GM18907 (cell line): ENCODE results near the gene USH2A.
"Not testable (repeated sequence)": the region's sequence is repeated elsewhere in the genome, so short reads cannot be mapped to it uniquely, and the experiment has no call there.

Experiments used
- ATAC-seq: cut with Tn5 transposase; IDR thresholded peaks from one replicate; pipeline ENCODE4 v1.9.1; 2021; ENCODE audit warnings: mild to moderate bottlenecking, moderate library complexity; ENCODE audit not compliant: unreplicated experiment

Gene USH2A

GRCh38 chr1:216205176-216205575 lies 218.1 kb downstream of the USH2A start:
- ATAC-seq: no peak

- no peak for ATAC-seq
Observed at GRCh38 chr1:216201946-216202345, 221.3 kb downstream of the USH2A start.

- ATAC-seq: no peak
Observed at GRCh38 chr1:216200941-216201340, 222.3 kb downstream of the USH2A start.

GRCh38 chr1:216194721-216195120 lies 228.5 kb downstream of the USH2A start:
- ATAC-seq: no peak

GRCh38 chr1:216193839-216194443 lies 229.3 kb downstream of the USH2A start:
- peak; percentile 62 for ATAC-seq

GRCh38 chr1:216190438-216190837 lies 232.8 kb downstream of the USH2A start:
- ATAC-seq: no peak

GRCh38 chr1:216186816-216187215 lies 236.4 kb downstream of the USH2A start:
- ATAC-seq: no peak

- ATAC-seq: no peak
Observed at GRCh38 chr1:216186141-216186540, 237.1 kb downstream of the USH2A start.

GRCh38 chr1:216184126-216184680 lies 239.0 kb downstream of the USH2A start:
- no peak for ATAC-seq

GRCh38 chr1:216183454-216183853 lies 239.8 kb downstream of the USH2A start:
- no peak for ATAC-seq

- ATAC-seq: no peak
Observed at GRCh38 chr1:216183007-216183406, 240.2 kb downstream of the USH2A start.

GRCh38 chr1:216181590-216181989 lies 241.7 kb downstream of the USH2A start:
- ATAC-seq: no peak

- ATAC-seq: no peak
Observed at GRCh38 chr1:216178281-216178680, 245.0 kb downstream of the USH2A start.

- ATAC-seq: no peak
Observed at GRCh38 chr1:216176970-216177369, 246.3 kb downstream of the USH2A start.

GRCh38 chr1:216175714-216176113 lies 247.5 kb downstream of the USH2A start:
- no peak for ATAC-seq

GRCh38 chr1:216173376-216173995 lies 249.8 kb downstream of the USH2A start:
- ATAC-seq: no peak

GRCh38 chr1:216169351-216169750 lies 253.9 kb downstream of the USH2A start:
- no peak for ATAC-seq

GRCh38 chr1:216168546-216168945 lies 254.7 kb downstream of the USH2A start:
- ATAC-seq: no peak

- ATAC-seq: no peak
Observed at GRCh38 chr1:216154063-216154462, 269.2 kb downstream of the USH2A start.

GRCh38 chr1:216153130-216153529 lies 270.1 kb downstream of the USH2A start:
- ATAC-seq: no peak

- not testable (repeated sequence) for ATAC-seq
Observed at GRCh38 chr1:216145451-216146018, 277.7 kb downstream of the USH2A start.
